HepG2 (cell line): ENCODE measurements around the gene TARP.

Experiments used
- ATAC-seq: fragments of 200-7000 bp; cut with Tn5 transposase; 3 replicates; pipeline ENCODE4 v1.9.1; 2020; ENCODE audit warnings: mild to moderate bottlenecking, moderate library complexity
- BruUV-seq: library from RNA; stranded (reverse); fragments of 400-500 nt; replicated peaks from 2 replicates; lab custom pipeline; 2021; lab: Mats Ljungman, UMichigan
- CTCF ChIA-PET: fragments of 300-600 bp; formaldehyde crosslinking; extraction: SDS; loops from one replicate; lab custom pipeline; 2021; ENCODE audit warnings: low total read pairs, inconsistent platforms, low intra/inter-chr PET ratio; lab: Yijun Ruan, JAX
- POLR2A ChIA-PET: fragments of 350-600 bp; sonication (Branson Sonifier 250); formaldehyde crosslinking; loops from one replicate; lab custom pipeline; 2020; ENCODE audit warnings: antibody characterized with exemption, inconsistent platforms; lab: Yijun Ruan, JAX
- DNase-seq: peaks from one replicate; pipeline ENCODE4 v3.0.0-alpha.2; 2015; ENCODE audit warnings: low spot score
- FAIRE-seq: peaks from 3 replicates; lab custom pipeline; 2011; peaks lifted over from hg19 to GRCh38; lab: Jason Lieb, UNC
- H2AFZ ChIP-seq: one replicate; pipeline ENCODE4 v1.6.1; 2011; ENCODE audit warnings: low read length, inconsistent platforms
- H3K27ac ChIP-seq: fragments of 300-600 bp; 3 replicates; pipeline ENCODE4 v1.8.0; 2011; ENCODE audit warnings: mixed run types, mild to moderate bottlenecking, mixed read lengths, low read length, inconsistent platforms; ENCODE audit not compliant: insufficient read depth; ENCODE audit errors: extremely low read length
- H3K27me3 ChIP-seq, 2 experiments: fragments of 200-600 bp in 1 of 2; 2 replicates in 1 of 2; 3 replicates in 1 of 2; pipeline versions ENCODE4 v1.6.0 to v1.8.0; 2011; ENCODE audit warnings: low read length in 2 of 2, mild to moderate bottlenecking in 2 of 2, moderate library complexity in 2 of 2, inconsistent platforms in 1 of 2; ENCODE audit not compliant: insufficient read depth in 2 of 2, control insufficient read depth in 1 of 2
- H3K36me3 ChIP-seq, 2 experiments: fragments of 200-600 bp in 1 of 2; replicated peaks in 1 of 2; 2 replicates in 1 of 2; 3 replicates in 1 of 2; pipeline versions ENCODE4 v1.5.1 to v1.8.0; 2011; ENCODE audit warnings: low read length in 2 of 2, inconsistent platforms in 1 of 2; ENCODE audit not compliant: insufficient read depth in 2 of 2, control insufficient read depth in 1 of 2
- H3K4me1 ChIP-seq: 2 replicates; pipeline ENCODE4 v1.5.1; 2012; ENCODE audit warnings: low read length, inconsistent platforms; ENCODE audit not compliant: insufficient read depth
- H3K4me2 ChIP-seq: 2 replicates; pipeline ENCODE4 v1.6.0; 2011; ENCODE audit warnings: low read depth, low read length, inconsistent platforms
- H3K4me3 ChIP-seq, 3 experiments: fragments of 200-600 bp in 1 of 3; sonication (generic), shearing (Covaris generic) in 1 of 3; replicated peaks in 1 of 3; 2 replicates each; pipeline ENCODE4 v1.5.1; 2011 to 2016; ENCODE audit warnings: low read length in 3 of 3, inconsistent platforms in 2 of 3, low read depth in 2 of 3, mild to moderate bottlenecking in 2 of 3, control low read depth in 1 of 3, mixed read lengths in 1 of 3; ENCODE audit not compliant: insufficient read depth in 1 of 3
- H3K79me2 ChIP-seq: one replicate; pipeline ENCODE4 v1.6.1; 2011; ENCODE audit warnings: low read length, inconsistent platforms; ENCODE audit not compliant: insufficient read depth
- H3K9ac ChIP-seq: 2 replicates; pipeline ENCODE4 v1.6.0; 2011; ENCODE audit warnings: mild to moderate bottlenecking, low read depth, low read length, inconsistent platforms; ENCODE audit not compliant: insufficient read depth
- H3K9me3 ChIP-seq: 2 replicates; pipeline ENCODE4 v1.5.1; 2012; ENCODE audit warnings: mild to moderate bottlenecking, low read length
- H4K20me1 ChIP-seq: 2 replicates; pipeline ENCODE4 v1.6.0; 2011; ENCODE audit warnings: inconsistent platforms, mild to moderate bottlenecking, low read length, moderate library complexity; ENCODE audit not compliant: insufficient read depth
- AHDC1 ChIP-seq: sonication (generic); formaldehyde crosslinking; IDR thresholded peaks from 2 replicates; pipeline ENCODE4 v1.5.1; 2020; ENCODE audit warnings: mild to moderate bottlenecking, missing genetic modification reagents, borderline replicate concordance
- CSRNP1 ChIP-seq: sonication (generic); formaldehyde crosslinking; IDR thresholded peaks from 2 replicates; pipeline ENCODE4 v1.8.1; 2023; ENCODE audit warnings: mild to moderate bottlenecking, missing genetic modification reagents
- DBP ChIP-seq: sonication (generic); formaldehyde crosslinking; IDR thresholded peaks from 2 replicates; pipeline ENCODE4 v1.4.0; 2020; ENCODE audit warnings: missing genetic modification reagents; ENCODE audit errors: not compliant biosample characterization
- E2F2 ChIP-seq: sonication (generic); formaldehyde crosslinking; IDR thresholded peaks from 2 replicates; pipeline ENCODE4 v1.4.0; 2020; ENCODE audit warnings: missing genetic modification reagents, borderline replicate concordance
- KAT8 ChIP-seq: IDR thresholded peaks from 2 replicates; pipeline ENCODE4 v1.6.1; 2016; ENCODE audit warnings: missing genetic modification reagents, missing compliant biosample characterization
- MIXL1 ChIP-seq: IDR thresholded peaks from 2 replicates; pipeline ENCODE4 v1.6.1; 2016
- NCOA5 ChIP-seq: sonication (generic); formaldehyde crosslinking; IDR thresholded peaks from 2 replicates; pipeline ENCODE4 v1.4.0; 2020; ENCODE audit warnings: missing genetic modification reagents
- ZC3H4 ChIP-seq: sonication (generic); formaldehyde crosslinking; IDR thresholded peaks from 2 replicates; pipeline ENCODE4 v1.4.0; 2020; ENCODE audit warnings: missing genetic modification reagents, borderline replicate concordance
- ZFP91 ChIP-seq: sonication (generic); formaldehyde crosslinking; IDR thresholded peaks from 2 replicates; pipeline ENCODE4 v1.9.0; 2022; ENCODE audit warnings: missing genetic modification reagents, mild to moderate bottlenecking, borderline replicate concordance
- ZMYM2 ChIP-seq: sonication (generic); formaldehyde crosslinking; IDR thresholded peaks from 2 replicates; pipeline ENCODE4 v1.8.0; 2022; ENCODE audit warnings: mild to moderate bottlenecking, missing genetic modification reagents
- ZNF432 ChIP-seq: sonication (generic); formaldehyde crosslinking; IDR thresholded peaks from 2 replicates; pipeline ENCODE4 v1.5.0; 2020; ENCODE audit warnings: missing genetic modification reagents, mild to moderate bottlenecking, borderline replicate concordance
- ZNF562 ChIP-seq: sonication (generic); formaldehyde crosslinking; IDR thresholded peaks from 2 replicates; pipeline ENCODE4 v1.8.0; 2022; ENCODE audit warnings: missing genetic modification reagents, borderline replicate concordance
- ZNF569 ChIP-seq: sonication (generic); formaldehyde crosslinking; IDR thresholded peaks from 2 replicates; pipeline ENCODE4 v1.5.0; 2020; ENCODE audit warnings: mild to moderate bottlenecking, missing genetic modification reagents, moderate library complexity, borderline replicate concordance
- WGBS: methylation state at CpG from one replicate; pipeline ENCODE4 v1.1.6; 2017; ENCODE audit warnings: low lambda C conversion rate; 5-methylcytosine and 5-hydroxymethylcytosine counted together
- in situ Hi-C: cut with HindIII; loops from 2 replicates; pipeline ENCODE4 v1.10.0; 2017; ENCODE audit warnings: low pct_unique_long_range_greater_than_20kb; ENCODE audit not compliant: extremely low pct_ligation_motif_present
- intact Hi-C: fragments of 100-400 bp; cut with micrococcal nuclease; formaldehyde crosslinking; loops from one replicate; pipeline ENCODE4 v1.10.0; 2022; ENCODE audit not compliant: unreplicated experiment

The TARP gene

GRCh38 chr7:38319873-38320272, 46.4 kb upstream of the TARP start:
- ATAC-seq (no peak), FAIRE-seq (no peak), DNase-seq (no peak)
- no peak overlapping the region for H3K9ac ChIP-seq
- ChIA-PET POLR2A (no interaction called here), CTCF (no interaction called here)
- H3K9me3 ChIP-seq, result no peaks in the 10 kb centered on the region
- WGBS, result 11% methylated on average over 2 of the region's 2 CpGs
- H3K4me1 ChIP-seq, result no peaks in the 10 kb centered on the region
- H2AFZ ChIP-seq, result no peak overlapping the region
- H3K79me2 ChIP-seq, result no peaks in the 10 kb centered on the region
- no peak overlapping the region for H3K27ac ChIP-seq
- H4K20me1 ChIP-seq, result no peaks in the 10 kb centered on the region
- no peak overlapping the region for H3K4me2 ChIP-seq
- H3K27me3 ChIP-seq, result peaks cover 0 to 12% of the 10 kb centered on the region in 2 experiments; a peak in 2 of 5 replicates
- BruUV-seq, result no TSS peak
- intact Hi-C loops, result loop anchor here (1.0 kb wide), 1 partner anchor 213 kb away; no protein-coding TSS in a partner anchor
- H3K4me3 ChIP-seq, result no peak overlapping the region
- in situ Hi-C loops, result loop anchor here (25.0 kb wide), 1 partner anchor 208 kb away; no protein-coding TSS in a partner anchor
- H3K36me3 ChIP-seq, result no peaks in the 10 kb centered on the region
- no peak for TF ChIP-seq NCOA5 (CRISPR knock-in tag)
- TF ChIP-seq ZC3H4 (CRISPR knock-in tag), result no peak
- TF ChIP-seq MIXL1 (CRISPR knock-in tag), result no peak
- no peak for TF ChIP-seq ZFP91
- no peak for TF ChIP-seq ZNF562 (CRISPR knock-in tag)
- TF ChIP-seq CSRNP1 (CRISPR knock-in tag), result no peak
- TF ChIP-seq ZMYM2 (CRISPR knock-in tag), result no peak
- TF ChIP-seq ZNF569 (CRISPR knock-in tag), result no peak
- no peak for TF ChIP-seq KAT8 (CRISPR knock-in tag)
- no peak for TF ChIP-seq ZNF432 (CRISPR knock-in tag)
- TF ChIP-seq AHDC1, result no peak
- no peak for TF ChIP-seq E2F2
- no peak for TF ChIP-seq DBP
